ENCODE measurements around the gene TSPAN11.

TSPAN11 gene

DNA sequence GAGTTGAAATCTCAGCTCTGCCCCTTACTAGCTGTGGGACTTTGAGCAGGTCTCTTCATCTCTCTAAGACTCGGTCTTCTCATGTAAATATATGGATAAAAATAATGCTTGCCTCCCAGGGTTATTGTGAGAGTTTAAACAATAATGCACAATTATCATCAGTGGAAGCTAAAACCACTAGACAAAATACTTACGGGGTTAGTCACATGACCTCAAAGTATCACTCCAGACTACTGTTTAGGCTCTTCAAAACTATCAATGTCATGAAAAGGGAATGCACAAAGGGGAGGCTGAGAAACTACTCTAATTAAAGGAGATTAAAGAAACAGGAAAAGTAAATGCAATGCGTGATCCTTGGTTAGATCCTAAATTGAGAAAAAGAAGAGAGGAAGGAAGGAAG, 24.5 kb upstream of the TSPAN11 start:
- no peak for DNase-seq

GRCh38 chr12:30902596-30902995, 24.0 kb upstream of the TSPAN11 start:
- DNase-seq: no peak
- TF ChIP-seq GATA1 (IDR thresholded peaks at IDR 0.05; ENCODE audit: low read depth, low read length) (no peak), POLR2A (IDR thresholded peaks at IDR 0.05; ENCODE audit: low read length) (no peak)

More for the DNA sequence above, 24.5 kb upstream of the TSPAN11 start:
- TF ChIP-seq POLR2A (IDR thresholded peaks at IDR 0.05; ENCODE audit: low read length): no peak
- no peak for TF ChIP-seq GATA1 (IDR thresholded peaks at IDR 0.05; ENCODE audit: low read depth, low read length)

- no peak for DNase-seq
- TF ChIP-seq POLR2A (IDR thresholded peaks at IDR 0.05; ENCODE audit: low read length) (no peak), GATA1 (IDR thresholded peaks at IDR 0.05; ENCODE audit: low read depth, low read length) (no peak)
Measured at GRCh38 chr12:30905463-30906009, 21.0 kb upstream of the TSPAN11 start.

DNA sequence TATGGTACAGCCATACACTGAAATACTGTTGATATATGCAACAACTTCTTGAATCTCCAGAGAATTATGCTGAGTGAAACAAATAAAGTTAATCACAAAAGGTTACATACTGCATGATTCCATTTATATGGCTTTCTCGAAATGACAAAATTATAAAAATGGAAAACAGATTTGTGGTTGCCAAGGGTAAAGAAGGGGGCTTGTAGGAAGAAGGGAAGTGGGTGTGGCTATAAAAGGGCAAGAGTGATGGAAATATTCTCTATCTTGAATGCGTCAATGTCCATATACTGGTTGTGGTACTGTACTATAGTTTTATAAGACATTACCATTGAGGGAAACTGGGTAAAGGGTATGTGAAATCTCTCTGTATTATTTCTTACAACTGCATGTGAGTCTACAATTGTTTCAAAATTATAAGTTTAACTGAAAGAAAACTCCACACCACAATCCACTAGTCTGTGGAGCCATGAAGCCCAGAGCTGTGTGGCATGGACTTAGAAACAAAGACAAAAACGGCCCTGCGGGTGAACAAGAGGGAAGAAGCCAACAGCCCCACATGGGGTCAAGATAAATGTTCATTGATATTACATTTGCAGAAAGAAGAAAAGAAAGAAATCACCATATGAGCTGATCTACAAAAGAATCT, 18.3 kb upstream of the TSPAN11 start:
- TF ChIP-seq GATA1 (IDR thresholded peaks at IDR 0.05; ENCODE audit: low read depth, low read length) (no peak), POLR2A (IDR thresholded peaks at IDR 0.05; ENCODE audit: low read length) (no peak)
- no peak for DNase-seq

GRCh38 chr12:30908722-30909348, 17.7 kb upstream of the TSPAN11 start:
- DNase-seq: no peak
- TF ChIP-seq GATA1 (IDR thresholded peaks at IDR 0.05; ENCODE audit: low read depth, low read length) (no peak), POLR2A (IDR thresholded peaks at IDR 0.05; ENCODE audit: low read length) (no peak)

- DNase-seq: no peak
- TF ChIP-seq POLR2A (IDR thresholded peaks at IDR 0.05; ENCODE audit: low read length) (no peak), GATA1 (IDR thresholded peaks at IDR 0.05; ENCODE audit: low read depth, low read length) (no peak)
Measured at GRCh38 chr12:30909349-30910037, 17.1 kb upstream of the TSPAN11 start.

DNA sequence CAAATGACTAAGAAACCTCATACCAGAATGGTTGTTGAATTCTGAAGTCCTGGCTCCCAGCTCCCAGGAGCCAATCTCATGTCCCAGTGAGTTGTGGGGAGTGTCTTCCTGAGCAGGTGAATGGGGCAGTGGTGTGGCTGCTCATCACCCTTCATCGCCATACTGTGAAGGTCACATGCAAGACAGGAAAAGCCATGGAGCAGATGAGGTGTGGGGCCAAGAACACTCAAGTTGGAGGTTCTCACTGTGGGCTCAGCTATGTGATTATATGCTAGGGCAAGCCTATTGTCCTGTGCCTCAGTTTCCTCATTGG, 16.6 kb upstream of the TSPAN11 start:
- no peak for TF ChIP-seq POLR2A (IDR thresholded peaks at IDR 0.05; ENCODE audit: low read length)
- TF ChIP-seq GATA1 (IDR thresholded peaks at IDR 0.05; ENCODE audit: low read depth, low read length): no peak
- no peak for DNase-seq

GRCh38 chr12:30911207-30911606, 15.3 kb upstream of the TSPAN11 start:
- no peak for DNase-seq
- TF ChIP-seq GATA1 (IDR thresholded peaks at IDR 0.05; ENCODE audit: low read depth, low read length) (no peak), POLR2A (IDR thresholded peaks at IDR 0.05; ENCODE audit: low read length) (no peak)

- DNase-seq: no peak
- no peak for TF ChIP-seq GATA1 (IDR thresholded peaks at IDR 0.05; ENCODE audit: low read depth, low read length)
Measured at GRCh38 chr12:30913323-30913722, 13.2 kb upstream of the TSPAN11 start.

DNA sequence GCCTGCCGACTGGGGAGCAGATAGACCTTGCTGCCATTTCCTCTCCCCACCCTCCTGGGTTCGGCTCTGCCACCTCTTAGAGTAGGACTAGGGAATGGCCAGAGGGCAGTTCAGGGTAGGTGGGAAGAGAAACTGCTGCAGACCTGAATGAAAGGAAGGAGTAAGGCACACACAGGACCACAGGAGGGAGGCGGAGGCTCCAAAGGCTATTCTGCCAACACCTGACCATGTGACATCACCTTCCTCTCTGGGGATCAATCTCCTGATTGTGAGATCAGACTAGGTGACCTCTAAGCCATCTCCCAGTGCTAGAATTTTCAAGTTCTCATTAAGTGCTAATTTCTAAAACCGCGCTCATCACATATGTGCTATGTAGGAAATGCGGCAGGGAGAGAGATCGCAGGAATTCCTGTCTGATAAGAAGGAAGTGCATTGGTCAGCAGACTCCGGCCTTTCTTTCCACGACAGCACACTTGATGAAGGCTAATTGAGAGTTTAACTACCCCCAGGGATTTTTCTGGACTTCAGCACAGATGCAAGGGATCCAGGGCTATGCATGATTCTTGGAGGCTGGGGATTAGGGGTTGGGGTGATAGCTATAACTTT, 11.5 kb upstream of the TSPAN11 start:
- TF ChIP-seq GATA1 (IDR thresholded peaks at IDR 0.05; ENCODE audit: low read depth, low read length) (no peak), POLR2A (IDR thresholded peaks at IDR 0.05; ENCODE audit: low read length) (no peak)

GRCh38 chr12:30923057-30923456, 3.5 kb upstream of the TSPAN11 start:
- TF ChIP-seq GATA1 (IDR thresholded peaks at IDR 0.05; ENCODE audit: low read depth, low read length) (no peak), POLR2A (IDR thresholded peaks at IDR 0.05; ENCODE audit: low read length) (no peak)
- DNase-seq: no peak

More for the DNA sequence above, 11.5 kb upstream of the TSPAN11 start:
- no peak for DNase-seq

DNA sequence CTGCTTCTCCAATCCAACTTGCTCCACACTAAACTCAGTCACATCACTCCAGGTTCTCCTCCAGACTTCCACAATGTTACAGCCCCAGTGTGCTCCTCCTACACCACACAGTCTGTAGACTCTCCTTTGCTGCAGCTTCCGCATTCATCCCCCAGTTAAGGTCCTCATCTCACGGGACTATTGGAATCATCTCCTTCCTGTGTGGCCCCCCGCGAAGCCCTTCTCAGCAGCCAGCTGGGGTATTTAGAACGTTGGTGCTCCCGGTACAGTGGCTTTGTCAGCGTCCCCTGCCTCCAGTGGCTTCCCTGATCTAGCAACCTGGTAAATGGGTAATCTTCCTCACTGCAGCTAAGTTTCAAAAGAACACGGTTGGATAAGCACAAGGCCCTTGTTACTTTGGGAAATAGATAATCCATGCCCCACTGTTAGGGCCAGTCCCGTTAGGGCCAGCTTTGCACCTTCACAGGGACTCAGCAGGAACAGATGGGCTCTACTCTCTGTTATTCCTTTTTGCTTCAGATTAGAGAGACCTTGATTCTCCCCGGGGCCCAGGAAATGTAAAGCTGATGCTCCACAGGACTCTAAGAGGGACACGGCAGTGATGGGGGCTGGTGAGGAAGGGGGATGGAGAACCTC, 823 bp upstream of the TSPAN11 start:
- DNase-seq: no peak
- TF ChIP-seq GATA1 (IDR thresholded peaks at IDR 0.05; ENCODE audit: low read depth, low read length) (no peak), POLR2A (IDR thresholded peaks at IDR 0.05; ENCODE audit: low read length) (no peak)

GRCh38 chr12:30927222-30927611, 669 bp downstream of the TSPAN11 start:
- DNase-seq: no peak
- no peak for TF ChIP-seq GATA1 (IDR thresholded peaks at IDR 0.05; ENCODE audit: low read depth, low read length)
